Hematopoietic multipotent progenitor cell (in vitro differentiated cells): Measurements from ENCODE around the gene DACT3. TPM values are rescaled to one million over a fixed set of nuclear protein-coding genes. Genes with fewer than 3 reads are reported as not detected.

ENCODE experiments used
- DNase-seq, 3 donors: peaks; one replicate each; pipeline ENCODE4 v3.0.0-alpha.2; 2011 to 2015; ENCODE audit warnings: low read depth in 2 of 3, low spot score in 2 of 3
- total RNA-seq: library from RNA; depleted of rRNA; stranded (reverse); fragments of >200 nt; gene quantifications from one replicate; pipeline ENCODE4 v1.2.3, GENCODE V29; 2012

DACT3 gene
- total RNA-seq, 1 donor: under 0.01 TPM

DNA sequence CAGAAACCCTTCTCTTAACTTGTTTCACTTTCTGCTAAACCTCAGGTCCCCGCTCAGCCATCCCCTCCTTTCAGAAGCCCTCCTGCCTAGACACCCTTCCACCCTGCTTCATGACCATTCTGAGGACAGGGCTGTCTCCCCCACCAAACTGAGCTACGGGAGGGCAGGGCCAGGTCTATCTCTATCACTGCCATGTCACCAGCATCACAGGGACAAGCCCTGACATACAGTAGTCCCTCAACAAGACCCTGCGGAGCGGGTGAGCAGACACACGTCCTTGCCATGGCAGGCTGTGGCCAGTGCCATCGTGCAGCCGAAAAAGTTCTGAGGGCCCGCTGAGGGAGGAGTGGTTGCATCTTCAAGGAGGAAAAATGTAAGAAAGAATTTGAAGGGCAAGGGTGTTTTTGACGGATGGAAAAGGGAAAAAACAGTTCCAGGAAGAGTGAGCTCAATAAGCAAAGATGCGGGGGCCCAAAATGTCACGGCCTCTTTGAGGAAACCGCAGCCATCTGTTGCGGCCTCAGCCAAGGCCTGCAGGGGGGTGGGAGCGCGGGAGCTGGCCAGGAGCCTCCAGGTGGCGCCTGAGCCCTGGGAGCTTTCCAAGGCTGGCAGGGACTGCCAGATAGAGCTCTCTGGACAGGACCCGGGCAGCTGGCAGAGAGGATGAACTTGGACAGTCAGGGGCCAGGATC, 44.2 kb downstream of the DACT3 start:
- DNase-seq: peak in 2 of 3 donors; percentile 80 to 88

DNA sequence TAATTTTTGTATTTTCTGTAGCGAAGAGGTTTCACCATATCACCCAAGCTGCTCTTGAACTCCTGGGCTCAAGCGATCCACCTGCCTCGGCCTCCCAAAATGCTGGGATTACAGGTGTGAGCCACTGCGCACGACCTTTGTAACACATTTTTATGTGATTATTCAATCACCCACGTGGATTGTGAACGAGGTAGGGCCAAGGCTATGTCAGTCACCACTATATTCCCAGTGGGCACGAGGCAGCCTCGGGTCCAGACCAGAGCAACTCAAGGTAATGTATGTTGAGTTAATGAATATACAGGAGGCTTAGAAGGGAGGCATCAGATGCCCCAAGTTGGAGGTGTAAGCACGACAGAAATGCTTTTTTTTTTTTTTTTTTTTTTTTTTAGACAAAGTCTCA, 45.0 kb downstream of the DACT3 start:
- DNase-seq: no peak

DNA sequence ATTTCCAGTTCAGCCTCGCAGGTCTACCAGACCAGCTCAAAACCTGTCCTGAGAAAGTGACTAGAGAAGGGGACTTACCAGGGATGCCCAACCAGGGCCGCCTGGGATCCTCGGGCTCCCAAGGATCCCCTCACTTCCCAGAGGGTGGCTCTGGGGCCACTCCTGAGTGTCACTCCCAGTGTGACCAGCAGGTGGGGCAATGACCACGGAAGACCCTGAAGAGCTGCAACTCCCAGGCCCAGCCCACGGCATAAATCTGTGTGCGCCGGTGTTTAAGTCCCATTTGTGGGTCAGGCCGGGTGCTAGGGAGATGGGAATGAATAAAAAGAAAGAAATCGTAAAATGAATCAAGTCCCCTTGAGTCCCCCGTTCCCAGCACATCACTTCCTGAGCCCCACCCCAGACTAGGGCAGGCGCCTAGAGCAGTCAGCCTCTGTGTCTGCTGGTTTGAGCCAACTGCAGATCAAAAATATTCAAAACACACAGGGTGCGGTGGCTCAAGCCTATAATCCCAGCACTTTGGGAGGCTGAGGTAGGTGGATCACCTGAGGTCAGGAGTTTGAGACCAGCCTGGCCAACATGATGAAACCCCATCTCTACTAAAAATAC, 46.8 kb downstream of the DACT3 start:
- DNase-seq: peak; percentile 70 to 80 (median 72)

DNA sequence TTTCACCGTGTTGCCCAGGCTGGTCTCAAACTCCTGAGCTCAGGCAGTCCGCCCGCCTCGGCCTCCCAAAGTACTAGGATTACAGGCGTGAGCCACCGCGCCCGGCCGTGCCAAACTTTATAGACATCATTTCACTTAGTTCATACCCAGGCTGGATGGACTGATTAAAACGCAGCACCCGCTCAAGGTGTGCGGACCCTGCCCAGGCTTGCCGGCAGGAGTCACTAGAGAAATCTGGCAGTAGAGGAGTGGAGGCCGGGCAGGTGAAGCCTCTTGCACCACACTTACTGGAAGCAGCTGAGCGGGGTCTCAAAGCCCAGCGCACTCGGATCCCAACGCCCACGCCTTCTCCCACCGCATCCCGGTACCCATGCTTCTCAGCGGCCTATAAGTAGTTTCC, 47.5 kb downstream of the DACT3 start:
- DNase-seq: no peak

DNA sequence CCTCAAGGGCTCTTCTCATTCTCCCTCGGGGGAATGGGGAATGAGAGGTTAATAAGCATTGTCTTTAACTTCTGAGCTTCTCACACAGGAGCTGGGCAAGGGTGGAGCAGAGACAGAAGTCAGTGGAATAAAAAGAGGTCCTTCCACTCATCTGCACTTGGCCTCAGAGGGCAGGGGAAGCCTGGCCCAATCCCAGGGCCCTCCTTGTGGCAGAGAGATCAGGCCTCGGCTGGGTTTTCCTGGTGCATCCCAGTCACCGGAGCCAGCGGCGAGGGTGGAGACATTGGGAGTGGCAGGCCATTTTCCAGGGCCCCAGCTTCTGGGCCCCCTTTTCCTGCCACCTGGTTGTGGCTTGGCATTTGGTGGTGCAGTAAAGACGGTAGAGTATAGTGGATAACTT, 49.2 kb downstream of the DACT3 start:
- no peak for DNase-seq

DNA sequence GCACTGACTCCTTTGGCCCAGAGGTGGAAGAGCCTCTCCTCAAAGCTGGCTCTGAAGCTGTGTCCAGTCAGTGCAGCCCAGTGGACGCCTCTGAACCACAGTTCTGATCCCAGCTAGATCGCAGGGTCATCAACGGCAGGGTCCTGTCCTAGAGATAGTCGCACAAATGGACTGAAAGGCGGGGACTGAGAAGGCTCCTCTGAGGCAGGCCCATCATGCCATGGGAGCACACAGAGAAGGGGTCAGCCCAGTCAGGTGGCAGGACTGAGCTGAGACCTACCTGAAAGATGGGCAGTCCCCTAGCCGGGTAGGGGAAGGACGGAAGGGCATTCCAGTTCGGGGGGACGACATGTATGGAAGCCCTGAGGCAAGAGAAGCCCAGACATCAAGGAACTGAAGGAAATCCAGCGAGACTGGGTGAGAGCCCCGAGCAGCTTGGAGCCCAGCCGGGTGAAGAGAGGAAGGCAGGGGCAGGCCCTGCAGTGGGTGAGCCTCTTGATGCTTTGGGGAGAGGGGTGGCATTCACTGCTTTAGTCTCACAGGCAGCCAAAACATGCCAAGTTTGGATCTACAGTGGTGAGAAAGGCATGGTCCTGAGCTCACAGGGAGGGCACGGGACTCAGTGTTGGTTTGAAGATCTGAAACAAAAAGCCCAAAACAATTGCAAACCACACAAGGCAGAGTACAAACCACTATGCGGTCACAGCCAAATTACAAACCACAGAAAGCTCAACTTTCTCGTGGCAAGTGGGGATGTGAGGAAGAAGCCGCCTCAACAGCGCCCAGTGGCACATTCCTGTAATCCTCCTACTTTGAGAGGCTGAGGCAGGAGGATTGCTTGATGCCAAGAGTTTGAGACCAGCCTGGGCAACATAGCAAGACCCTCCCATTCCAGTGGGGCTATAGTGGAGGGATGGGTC, 49.9 kb downstream of the DACT3 start:
- DNase-seq: peak in 2 of 3 donors; percentile 48 to 65

DNA sequence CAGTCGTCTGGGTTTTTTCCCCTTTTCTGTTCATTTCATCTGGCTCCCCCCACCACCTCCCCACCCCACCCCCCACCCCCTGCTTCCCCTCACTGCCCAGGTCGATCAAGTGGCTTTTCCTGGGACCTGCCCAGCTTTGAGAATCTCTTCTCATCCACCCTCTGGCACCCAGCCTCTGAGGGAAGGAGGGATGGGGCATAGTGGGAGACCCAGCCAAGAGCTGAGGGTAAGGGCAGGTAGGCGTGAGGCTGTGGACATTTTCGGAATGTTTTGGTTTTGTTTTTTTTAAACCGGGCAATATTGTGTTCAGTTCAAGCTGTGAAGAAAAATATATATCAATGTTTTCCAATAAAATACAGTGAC, 50.6 kb downstream of the DACT3 start:
- no peak for DNase-seq

DNA sequence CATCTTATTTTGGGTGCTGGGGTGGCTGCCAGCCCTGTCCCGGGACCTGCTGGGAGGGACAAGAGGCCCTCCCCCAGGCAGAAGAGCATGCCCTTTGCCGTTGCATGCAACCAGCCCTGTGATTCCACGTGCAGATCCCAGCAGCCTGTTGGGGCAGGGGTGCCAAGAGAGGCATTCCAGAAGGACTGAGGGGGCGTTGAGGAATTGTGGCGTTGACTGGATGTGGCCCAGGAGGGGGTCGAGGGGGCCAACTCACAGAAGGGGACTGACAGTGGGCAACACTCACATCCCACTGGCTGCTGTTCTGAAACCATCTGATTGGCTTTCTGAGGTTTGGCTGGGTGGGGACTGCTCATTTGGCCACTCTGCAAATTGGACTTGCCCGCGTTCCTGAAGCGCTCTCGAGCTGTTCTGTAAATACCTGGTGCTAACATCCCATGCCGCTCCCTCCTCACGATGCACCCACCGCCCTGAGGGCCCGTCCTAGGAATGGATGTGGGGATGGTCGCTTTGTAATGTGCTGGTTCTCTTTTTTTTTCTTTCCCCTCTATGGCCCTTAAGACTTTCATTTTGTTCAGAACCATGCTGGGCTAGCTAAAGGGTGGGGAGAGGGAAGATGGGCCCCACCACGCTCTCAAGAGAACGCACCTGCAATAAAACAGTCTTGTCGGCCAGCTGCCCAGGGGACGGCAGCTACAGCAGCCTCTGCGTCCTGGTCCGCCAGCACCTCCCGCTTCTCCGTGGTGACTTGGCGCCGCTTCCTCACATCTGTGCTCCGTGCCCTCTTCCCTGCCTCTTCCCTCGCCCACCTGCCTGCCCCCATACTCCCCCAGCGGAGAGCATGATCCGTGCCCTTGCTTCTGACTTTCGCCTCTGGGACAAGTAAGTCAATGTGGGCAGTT, 51.2 kb downstream of the DACT3 start:
- no peak for DNase-seq

DNA sequence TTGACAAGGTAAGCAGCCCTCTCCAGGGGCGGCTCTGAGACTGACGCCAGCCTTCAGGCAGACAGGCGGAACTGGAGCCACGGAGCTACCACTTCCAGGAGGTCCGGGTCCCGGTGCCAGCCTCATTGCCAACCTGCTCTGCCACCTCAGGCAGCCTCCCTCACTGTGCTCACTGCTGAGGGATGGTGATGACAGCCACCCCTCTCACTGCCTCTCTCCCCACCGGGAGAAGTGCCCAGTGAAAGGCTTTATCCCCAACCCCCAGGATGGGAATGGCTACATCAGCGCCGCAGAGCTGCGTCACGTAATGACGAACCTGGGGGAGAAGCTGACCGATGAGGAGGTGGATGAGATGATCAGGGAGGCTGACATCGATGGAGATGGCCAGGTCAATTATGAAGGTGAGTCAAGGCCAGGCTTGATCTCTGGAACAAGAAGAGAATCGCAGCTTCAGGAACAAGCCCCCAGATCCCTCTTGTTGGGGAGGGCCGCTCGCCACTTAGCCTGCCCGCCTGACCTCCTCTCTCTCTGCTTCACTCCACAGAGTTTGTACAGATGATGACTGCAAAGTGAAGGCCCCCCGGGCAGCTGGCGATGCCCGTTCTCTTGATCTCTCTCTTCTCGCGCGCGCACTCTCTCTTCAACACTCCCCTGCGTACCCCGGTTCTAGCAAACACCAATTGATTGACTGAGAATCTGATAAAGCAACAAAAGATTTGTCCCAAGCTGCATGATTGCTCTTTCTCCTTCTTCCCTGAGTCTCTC, 52.2 kb downstream of the DACT3 start:
- no peak for DNase-seq

DNA sequence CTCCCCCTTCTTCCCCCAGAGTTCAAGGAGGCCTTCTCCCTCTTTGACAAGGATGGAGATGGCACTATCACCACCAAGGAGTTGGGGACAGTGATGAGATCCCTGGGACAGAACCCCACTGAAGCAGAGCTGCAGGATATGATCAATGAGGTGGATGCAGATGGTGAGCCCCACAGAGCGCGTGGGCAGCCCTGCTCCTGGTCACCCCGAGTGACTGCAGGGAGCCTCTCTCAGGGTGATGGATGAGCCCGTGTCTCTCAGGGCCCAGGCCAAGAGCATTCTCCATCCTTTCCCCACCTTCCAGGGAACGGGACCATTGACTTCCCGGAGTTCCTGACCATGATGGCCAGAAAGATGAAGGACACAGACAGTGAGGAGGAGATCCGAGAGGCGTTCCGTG, 52.8 kb downstream of the DACT3 start:
- no peak for DNase-seq

DNA sequence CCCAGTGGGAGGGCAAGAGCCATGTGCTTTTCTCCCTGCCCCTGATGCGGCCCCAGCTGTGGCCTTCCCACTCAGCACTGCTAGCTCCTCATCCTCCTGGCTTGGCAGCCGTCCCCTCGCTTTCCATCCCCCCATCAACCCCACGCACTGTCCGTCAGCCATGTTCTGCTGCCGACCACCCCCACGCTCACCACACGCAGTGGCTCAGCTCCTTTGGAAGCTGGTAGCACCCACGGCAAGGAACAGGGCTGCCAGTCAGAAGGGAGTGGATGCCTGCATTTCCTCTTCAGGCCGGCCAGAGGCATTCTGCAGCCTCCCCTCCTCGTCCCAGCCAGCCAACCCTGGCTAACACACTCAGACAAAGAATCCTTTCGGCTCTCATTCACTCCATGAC, 53.5 kb downstream of the DACT3 start:
- DNase-seq: no peak

DNA sequence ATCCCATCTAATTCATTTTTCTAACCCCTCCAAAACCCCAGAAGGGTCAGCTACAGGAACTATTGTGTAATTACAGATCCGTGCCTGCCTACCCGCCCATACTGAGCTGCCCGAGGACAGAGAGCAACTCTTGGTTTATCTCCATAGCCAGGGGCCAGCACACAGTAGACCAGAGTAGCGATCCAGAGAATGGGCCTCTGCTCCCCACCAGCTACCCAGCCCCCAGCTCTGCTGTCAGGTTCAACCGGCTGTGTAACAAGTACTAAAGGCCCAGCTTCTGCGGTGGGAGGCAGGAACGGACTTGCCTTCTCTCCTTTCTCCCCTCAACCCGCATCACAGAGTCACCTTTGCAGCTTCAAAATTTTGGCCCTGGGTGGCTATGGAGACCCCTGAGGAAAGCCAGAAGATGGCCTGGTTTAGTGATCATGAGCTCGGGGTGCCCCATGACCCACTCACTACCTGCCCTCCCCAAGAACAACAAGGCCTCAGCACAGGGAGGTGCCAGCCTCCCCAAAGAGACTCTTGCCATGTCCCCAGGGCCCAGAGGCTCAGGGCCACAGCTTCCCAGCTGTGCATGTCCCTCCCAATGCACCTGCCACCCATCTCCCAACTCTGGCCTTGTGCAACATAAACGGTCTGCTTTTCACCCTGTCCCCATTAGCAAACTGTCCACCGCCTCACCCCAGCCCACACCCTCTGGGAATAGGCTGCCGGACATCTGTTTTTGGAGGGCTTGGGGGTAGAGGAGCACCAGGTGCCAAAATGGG, 54.1 kb downstream of the DACT3 start:
- DNase-seq: no peak

DNA sequence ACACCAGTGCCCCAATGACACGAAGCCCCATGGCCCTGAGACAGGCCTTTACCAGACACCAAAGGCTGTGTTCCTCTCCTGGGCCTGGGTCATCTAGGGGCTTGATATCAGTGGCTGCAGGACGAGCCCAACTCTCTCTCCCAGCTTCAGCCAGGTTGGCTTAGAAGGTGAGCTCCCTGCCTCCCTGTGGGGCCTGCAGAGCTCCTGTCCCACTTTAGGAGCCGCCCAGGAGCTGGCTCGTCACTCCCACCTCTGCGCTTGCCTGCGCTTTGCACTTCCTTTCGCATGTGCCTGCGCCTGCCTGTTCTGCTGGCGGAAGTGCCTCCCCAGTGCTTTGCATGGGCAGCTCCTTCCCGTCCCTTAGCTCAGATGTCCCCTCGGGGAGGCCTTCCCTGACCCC, 55.0 kb downstream of the DACT3 start:
- DNase-seq: no peak

DNA sequence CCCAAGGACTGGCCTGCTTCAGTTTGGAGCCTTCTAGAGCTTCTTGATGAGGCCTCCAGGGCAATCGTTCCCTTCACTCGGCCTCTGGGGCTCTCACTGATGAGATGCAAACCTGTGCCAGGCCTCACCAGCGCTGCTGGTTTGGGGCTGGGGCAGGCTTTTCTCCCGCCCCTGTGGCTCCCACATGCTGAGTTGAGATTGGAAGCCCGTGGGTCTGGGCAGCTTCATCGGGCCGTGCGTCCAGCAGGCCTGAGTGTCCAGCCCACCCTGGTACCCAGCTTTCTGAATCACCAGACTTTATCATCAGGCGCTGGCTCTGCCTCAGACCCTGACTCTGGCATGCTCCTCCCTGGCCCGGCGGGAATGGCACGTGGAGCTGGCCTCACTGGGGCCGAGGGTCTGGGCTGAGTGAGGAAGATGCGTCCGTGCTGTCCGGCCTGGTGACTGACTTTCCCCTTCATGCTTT, 55.6 kb downstream of the DACT3 start:
- no peak for DNase-seq

DNA sequence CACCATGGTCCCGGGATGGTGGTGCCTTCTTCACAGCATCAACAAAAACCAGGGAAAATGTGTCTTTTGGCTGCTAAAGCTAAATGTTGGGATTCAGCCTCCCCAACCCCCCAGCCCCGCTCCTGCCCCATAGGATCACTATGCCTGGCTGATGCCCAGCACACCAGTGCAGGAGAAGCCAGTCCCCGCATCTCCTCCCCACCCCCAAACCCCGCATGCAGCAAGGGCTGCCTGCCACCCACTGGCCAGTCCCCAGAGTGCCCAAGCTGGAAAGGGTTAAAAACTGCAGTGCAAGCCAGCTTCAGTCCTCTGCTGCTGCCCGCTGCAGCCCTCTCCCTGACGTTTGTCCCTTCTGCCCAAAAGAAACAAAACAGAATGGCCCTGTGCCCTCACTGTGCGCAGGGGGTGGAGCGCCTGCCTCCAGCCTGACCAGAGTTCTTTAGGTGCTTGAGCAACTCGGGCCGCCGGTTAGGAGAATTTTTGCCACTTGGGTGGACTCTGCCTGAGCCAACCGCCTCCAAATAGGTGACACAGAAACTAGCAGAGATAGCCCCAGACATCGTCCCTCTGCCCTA, 56.1 kb downstream of the DACT3 start:
- no peak for DNase-seq

DNA sequence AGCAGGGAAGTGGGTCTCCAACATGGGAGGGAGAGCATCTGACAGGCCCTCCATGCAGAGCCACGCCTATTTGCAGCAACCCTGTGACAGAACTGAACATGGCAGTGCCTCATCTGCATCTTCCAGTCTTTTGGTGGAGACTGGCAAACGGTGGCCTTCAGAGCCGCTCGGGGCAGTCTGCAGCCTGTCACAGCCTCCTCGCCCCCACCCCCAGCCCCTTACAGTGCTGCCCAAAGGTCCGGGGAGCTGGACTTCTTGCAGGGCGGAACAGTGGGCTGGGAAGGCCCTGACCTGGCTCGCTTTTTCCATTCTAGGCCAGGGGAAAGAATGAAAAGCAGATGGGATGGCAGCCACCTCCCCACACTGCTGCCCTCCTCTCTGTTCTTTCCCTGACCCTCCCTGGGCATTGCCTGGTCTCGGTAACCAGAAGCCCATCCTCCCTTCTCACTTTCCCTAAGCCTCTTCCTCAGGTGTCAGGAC, 57.2 kb downstream of the DACT3 start:
- DNase-seq: no peak

DNA sequence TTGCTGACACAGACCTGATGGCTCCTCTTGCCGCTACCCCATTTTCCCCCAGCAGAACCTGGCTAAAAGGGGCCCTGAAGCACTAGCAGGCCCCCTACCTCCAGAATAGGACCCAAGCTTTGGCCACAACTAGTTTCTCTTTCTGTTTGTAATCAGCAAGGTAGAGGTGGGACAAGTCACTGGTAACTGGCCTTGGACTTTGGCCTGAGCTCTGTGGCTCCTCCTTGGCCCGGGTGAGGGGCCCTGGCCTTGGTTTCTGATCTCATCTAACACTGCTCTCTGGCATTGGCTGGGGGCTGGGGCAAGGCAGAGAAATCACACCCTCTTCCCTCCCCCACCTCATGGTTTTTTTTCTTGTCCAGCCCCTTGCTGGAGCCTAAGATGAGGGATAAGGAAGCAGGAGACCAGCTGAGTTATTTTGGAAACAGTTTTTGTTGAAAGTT, 57.8 kb downstream of the DACT3 start:
- DNase-seq: no peak

DNA sequence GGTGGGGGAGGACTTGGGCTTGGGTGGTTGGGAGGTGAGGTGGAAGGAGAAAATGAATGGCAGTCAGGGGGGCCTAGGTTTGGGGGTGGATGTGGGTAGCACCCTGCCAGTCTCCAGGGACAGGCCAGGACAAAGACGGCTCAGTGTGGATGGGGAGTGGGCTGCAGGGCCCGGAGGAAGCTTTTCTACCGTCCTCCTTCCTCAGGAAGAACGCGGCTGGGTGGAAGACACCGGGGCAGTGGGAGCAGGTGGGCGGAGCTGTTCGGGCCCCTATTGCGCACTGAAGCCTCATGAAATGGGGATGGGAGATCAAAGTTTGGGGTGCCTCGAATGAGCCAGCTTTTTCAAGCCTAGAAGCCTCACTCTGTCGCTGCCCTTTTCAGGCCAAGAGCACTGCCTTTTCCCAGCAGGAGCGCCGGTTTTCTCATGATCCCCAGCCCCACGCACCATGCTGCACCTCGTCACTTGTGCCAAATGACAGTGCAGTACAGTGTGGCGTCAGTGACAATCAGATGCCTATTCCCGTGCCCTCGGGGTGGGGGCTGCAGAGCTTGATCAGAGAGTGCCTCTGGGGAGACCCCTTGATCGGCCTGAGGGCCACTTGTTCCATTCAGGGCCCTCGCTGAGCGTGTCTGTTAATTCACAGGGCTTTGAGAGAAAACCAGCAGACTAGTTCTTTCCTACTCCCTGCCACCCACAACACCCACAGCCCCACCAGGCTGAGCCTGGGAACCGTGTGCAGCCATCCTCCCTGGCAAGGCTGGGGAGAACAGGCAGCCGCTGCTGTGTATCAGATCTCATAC, 58.4 kb downstream of the DACT3 start:
- DNase-seq: no peak
